Activated naive CD4-positive, alpha-beta T cell treated with anti-CD3 and anti-CD28 coated beads, Interleukin-2, amount 50 U/mL, for 16 hours (primary cell): ENCODE data around the gene MST1R.
"Not testable (repeated sequence)": the region's sequence is repeated elsewhere in the genome, so short reads cannot be mapped to it uniquely, and the experiment has no call there.

Source experiments
- DNase-seq: peaks from one replicate; pipeline ENCODE4 v3.0.0-alpha.2; 2020

The MST1R gene

DNA sequence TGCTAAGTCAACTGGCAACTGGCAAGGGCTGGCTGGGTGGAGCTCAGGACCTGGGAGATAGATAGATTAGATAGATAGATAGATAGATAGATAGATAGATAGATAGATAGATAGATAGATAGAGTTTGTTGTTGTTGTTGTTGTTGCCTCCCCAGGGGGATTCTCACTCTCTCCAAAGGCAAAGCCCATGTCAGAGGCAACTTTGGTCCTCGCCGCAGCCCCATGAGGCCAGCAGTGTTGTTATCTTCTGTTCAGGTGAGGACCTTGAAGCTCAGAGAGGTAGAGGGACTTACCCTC lies 7.4 kb upstream of the MST1R start:
- DNase-seq: no peak

DNA sequence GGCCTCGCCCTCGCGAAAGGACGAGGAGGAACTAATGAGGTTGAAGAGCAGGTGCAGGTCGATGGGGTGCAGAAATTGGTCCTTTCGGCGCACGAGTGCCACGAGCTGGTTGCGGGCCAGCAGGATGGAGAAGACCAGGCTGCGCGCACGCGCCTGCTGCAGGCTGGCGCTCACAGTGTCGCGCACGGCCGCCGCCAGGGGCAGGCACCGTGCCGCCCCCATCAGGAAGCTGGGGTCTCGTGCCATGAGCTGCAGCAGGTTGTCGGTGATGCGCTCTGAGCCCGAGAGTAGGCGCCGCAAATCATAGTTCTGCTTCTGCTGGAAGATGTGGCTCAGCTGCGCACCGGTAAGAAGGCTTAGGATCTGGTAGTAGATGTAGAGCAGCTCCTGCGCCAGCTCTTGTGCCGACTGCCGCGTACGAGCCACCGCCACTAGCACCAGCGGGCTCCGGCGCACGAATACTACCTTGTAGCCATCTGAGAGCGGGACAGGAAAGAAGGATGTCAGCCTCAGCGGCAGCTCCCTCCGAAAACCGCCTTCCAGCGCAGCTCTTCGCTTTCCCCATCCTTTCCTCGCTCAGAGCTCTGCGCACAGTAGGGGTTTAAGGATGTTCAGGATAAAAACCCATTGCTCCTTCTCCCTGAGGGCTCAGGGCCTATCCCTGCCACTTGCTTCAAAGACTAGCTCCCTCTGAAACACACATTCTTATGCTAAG lies 6.9 kb upstream of the MST1R start:
- DNase-seq: no peak

DNA sequence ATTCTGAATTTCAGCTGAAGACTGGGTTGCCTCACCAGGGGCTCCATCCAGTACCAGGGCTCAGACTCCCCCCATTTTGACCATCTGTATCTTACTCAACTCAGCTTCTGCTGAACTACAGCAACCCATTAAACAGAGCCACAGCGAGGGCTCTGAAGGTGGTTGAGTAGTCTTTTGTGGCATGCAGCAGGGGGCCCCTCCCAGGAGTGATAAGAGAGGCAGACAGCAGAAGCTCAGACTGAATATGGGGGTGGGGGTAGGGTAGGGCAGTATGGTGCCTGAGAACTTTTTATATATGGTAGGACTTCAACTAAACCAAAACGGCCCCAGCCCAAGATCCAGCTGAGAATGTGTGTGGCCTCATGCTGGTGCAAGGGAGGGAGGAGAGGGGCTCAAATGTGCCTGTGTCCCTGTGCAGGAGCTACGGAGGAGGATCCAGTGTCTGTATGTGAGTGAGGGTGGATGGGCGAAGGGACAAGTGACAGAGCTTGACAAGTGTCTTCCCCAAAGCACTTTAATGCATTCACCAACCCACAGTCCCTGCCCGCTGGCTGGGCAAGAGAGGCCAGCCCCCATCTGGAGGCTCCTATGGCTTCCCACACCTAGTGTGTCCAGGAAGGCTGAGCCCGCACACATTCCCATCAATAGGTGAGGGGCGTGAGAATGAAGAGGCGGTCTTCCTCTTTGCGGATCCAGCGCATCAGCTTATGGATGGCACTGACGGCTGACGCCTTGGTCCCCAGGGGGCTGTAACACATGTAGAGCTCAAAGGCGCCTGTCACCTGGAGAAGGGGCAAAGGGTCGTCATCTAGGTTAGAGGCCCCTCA lies 4.9 kb upstream of the MST1R start:
- DNase-seq: no peak

DNA sequence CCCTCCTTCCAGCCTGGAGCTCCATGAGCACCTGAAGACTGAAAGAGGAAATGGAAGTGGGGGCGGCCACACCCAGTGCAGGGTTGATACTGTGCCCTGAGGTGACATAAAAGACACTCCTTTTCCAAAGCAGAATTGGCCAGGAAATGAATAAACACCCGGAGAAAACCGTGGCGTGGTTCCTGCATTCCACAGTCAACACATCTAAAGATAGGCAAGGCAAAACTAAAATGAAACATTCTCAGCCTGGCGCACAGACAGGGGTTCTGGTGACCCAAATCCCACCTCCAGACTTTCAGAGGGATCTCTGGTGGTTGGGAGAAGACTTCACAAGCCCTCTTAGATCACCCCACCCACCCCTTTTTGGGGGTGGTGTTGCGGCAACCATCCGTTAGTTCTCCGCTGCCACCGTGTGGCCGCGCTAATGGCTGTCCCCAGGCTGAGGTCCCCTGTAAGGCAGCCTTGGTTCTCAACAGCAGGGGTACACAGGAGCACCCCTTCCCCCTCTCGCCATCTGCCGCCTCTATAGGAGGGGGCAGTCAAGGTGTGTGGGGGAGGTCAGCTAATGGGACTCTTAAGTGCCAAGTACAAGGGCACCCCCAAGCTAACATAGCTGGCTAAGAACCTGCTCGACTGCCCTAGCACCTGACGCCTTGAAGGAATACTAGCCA lies 2.5 kb upstream of the MST1R start:
- peak; percentile 59 for DNase-seq

DNA sequence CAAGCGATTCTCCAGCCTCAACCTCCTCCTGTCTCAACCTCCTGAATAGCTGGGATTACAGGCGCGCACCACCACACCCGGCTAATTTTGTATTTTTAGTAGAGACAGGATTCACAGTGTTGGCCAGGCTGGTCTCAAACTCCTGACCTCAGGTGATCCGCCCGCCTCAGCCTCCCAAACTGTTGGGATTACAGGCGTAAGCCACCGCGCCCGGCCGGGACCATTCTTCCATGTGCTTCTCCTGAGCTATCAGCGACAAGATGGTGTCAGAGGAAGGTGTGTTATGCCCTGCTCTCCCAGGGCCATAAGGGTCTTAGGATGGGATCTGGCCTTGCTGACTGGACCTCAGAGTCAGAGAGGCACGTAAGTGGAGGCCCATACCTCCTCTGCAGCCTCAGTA lies 775 bp upstream of the MST1R start:
- DNase-seq: not testable (repeated sequence)

DNA sequence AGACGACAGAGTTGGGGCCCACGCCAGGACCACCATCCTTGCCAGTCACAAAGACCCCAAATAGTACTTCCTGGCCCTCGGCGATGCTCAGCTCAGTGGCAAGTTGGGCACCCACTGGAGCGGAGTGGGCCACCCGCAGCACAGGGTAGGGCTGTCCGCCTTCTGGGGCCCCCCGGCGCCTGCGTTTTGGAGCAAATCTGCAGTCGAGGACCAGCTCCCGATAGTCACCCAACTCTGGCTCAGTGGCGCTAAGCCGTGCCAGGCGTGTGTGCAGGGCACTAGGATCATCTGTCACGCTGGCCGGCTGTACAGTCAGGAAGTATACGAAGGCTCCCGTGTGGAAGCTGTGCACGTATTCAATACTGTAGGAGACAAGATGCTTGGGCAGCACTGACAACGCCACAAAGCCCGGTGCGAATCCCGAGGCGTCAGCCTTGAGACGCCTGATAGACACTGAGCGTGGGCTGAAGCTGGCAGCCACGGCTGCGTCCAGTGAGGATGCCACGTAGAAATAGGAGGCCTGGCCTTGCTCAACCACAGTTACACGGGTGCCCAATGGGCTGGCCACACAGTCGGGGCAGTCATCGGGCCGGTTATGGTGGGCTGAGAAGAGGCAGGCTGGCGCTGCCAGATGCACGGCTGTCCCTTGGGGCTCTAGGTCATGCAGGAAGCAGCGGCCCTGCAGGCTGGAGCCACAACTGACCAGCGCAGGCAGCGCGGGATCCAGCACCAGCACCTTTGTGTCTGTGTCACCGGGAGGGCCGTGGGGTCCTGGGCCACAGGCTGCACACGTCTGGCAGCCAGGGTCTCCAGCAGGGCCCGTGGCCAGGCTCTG lies 945 bp downstream of the MST1R start:
- DNase-seq: no peak

DNA sequence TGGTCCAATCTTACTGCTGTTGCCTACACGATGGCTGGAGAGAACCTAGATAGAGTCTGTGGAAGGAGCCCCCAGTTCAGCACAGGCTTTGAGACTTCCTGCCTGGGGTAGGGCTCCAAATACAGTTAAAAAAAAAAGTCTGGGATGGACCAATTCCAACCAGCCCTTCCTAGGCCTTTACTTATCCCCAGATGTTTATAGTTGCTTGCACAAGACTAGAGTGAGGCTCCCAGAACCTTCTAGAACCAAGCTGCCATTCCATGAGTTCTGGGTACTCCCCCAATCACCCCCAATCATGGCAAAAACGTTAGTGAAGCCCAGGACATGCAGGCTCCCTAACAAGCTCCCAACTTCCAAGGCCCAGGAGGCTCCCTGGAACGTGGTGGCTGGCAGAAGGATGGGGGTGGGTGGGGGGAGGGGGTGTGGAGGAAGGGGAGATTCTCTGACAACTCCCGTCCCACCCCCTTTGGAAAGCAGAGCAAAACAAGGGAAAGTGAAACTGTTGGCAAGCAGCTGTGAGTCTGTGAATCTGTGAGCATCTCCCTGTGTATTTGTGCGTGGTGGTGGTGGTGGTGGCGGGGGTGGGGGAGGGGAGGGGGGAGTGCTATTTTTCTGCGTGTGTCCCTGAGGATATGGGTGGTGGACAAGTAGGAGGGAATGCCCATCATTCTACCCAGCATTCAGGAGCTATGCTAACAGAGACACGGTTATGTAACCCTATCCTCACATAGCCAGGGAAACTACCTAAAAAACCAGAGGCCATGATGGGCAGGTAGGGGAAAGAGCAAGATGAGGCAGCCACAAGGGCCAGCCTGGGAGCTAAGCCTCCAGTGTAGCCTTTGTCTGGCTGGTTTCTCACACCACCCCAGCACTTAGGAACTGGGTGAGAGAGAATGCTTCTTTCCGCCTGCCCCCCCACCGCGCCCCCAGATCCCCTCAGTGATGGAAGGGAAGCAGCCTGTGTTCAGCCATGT lies 2.0 kb downstream of the MST1R start:
- no peak for DNase-seq

DNA sequence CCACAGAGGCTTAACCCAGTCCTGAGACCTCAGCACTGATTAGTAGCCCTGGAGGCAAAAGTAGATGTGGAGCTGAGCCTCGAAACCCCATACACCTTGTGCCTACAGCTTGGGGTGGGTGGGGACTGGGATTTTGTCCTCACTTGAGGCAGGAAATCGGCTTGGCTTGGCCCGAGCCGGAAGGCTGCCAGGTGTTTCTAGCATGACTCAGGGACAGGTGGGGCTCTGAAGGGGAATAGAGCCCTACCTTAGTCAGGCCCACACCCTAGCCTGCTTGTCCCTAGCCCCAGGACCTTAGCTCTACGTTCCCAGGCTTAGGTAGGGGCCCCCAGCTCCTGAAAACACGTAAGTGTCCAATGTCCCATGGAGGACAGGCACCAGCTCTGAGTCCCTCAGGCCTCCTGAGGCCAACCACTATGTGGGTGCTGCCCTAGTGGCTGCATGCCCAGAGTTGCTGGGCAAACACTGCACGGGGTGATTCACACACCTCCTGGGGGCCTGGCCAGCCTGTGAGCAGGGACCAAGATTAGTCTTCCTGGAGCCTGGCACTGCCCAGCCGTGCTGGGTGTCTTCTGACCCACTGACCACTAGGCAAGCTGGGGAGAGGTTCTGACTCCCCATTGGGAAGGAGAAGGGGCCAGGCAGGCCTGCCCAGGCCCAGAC lies 3.1 kb downstream of the MST1R start:
- DNase-seq: no peak

DNA sequence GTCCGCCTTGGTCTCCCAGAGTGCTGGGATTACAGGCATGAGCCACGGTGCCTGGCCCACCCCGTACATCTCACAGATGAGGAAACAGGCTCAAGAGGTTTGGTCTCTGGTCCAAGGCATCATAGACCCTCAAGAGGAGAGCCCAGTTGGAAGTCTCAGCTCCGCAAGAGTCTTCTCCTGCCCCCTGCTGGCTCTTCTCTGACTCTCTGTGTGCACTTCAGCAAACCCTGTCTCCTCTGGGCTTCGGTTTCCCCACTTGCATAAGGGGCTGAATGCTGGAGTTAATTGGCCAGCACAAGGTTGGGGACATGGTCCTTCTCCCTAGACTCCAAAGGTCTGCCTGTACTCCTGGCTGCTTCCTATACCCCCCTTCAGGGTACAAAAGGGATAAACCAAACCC lies 3.9 kb downstream of the MST1R start:
- no peak for DNase-seq

DNA sequence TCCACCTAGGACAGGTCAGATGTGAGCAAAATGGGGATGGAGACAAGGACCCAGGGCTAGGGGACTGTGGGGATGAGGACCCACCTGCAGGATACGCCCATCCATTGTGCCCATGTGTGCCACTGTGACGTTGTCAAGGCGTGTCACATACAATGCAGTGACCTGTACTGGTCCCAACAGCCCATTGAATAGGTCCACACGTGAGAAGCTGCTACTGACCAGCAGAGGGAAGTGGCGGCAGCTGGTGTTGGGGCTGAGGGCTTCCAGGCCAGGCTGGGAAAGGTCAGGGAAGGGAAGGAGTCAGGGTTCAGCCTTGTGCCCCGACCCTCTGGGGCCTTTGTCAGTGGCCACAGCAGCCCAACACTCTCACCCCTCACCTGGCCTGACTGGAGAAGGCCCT lies 4.7 kb downstream of the MST1R start:
- DNase-seq: no peak

DNA sequence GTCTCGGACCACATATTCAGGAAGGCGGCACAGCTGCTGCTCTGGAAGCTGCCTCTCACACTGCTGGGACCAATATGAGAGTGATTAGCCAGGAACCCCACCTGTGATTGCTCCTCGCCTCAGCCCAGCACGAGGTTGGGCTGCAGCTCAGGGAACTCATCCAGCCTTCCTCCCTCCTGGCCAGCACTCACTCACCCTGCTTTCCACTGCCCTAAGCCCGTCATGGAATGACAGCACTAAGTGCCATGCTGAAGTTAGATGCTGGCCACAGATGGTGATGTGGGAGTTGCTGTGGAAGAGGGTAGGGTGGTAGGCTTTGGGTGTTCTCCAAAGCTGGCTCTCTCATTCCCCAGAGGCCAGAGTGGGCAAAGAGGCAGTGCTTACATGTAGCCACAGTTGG lies 7.3 kb downstream of the MST1R start:
- DNase-seq: no peak

DNA sequence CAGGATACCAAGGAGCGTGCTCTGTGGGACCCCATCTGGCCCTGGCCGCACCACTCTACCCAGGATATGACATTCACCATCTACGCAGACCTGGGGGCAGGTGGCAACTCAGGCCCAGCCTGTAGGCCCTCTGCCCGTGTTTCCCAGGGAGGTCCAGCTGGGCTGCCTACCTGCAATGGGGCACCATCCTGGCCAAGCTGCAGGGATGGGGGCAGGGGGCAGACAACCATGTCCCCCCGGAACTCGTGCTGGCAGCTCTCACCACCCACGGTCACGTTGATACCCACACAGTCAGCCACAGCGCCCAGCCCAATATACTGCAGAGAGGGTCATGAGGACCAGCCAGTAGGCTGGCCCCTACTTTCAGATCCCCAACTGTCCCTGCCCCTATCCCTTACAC lies 7.9 kb downstream of the MST1R start:
- DNase-seq: no peak

DNA sequence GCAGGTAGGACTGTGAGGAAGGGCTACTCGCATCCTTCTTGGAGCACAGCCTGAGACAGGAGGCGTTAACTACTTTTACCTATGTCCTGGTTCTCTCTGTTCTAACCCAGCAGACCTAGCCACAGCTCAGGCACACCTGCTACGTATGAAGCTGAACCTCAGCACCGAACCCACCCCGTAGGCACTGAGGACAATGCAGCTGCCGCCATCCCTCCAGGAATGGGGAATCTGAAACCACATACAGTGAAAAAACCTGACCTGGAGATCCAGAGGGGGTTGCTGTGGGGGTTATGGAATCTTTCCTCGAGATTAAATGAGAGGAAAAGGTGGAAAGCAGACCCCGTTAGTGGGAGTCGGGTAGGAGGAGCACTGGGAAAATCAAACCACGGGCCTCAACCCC lies 14.4 kb downstream of the MST1R start:
- no peak for DNase-seq

DNA sequence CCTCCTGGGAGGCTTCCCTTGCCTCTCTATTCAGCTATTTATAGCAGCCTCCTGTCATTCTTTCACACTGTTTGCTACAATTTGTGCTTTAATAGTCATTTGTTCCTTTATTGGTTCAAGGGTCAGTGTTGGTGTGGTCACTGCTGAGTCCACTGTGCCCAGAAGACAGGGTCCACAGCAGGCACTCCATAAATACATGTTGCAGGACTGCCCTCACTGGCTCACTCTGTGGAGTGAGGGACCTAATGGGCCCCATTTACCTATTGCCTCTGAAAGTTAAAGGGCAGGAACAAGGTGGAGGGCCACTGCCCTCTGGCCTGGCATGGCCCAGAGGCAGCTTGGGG lies 16.8 kb downstream of the MST1R start:
- no peak for DNase-seq

DNA sequence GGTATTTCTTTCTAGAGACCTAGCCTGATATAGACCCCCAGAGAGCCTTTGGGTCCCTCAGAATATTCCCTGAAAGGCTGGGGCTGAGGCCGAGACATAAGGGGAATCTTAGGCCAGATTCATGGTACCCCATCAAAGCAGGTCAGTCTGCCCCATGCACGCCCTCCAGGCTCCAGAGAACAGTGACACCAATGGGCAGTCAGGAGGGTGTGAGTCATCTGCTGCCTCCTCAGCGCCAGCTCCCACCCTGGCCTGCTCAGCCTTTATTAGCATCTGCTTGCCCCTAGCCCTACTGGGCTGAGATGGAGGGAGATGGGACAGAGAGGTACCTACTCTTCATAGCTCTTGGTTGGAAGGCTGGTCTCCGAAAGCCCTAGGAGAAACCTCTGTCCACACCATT lies 19.7 kb downstream of the MST1R start:
- DNase-seq: no peak

DNA sequence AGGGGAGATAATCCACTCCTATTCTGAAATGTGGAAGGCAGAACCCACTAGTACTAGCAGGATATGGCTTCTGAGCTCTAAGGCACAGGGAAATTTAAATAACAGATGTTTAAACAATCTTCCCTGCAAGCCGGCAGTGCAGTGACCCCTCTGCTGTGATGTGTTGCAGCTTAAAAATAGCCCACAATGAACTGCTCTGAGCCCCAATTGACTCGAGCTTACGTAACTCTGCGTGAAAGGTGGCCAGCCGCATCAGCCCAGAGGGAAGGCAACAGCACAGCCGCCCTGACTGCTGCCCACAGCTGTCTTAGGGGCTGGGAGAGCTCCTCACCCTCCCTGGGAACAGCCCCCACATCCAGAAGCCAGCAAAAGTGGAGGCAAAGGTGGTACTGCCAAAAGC lies 21.5 kb downstream of the MST1R start:
- no peak for DNase-seq

DNA sequence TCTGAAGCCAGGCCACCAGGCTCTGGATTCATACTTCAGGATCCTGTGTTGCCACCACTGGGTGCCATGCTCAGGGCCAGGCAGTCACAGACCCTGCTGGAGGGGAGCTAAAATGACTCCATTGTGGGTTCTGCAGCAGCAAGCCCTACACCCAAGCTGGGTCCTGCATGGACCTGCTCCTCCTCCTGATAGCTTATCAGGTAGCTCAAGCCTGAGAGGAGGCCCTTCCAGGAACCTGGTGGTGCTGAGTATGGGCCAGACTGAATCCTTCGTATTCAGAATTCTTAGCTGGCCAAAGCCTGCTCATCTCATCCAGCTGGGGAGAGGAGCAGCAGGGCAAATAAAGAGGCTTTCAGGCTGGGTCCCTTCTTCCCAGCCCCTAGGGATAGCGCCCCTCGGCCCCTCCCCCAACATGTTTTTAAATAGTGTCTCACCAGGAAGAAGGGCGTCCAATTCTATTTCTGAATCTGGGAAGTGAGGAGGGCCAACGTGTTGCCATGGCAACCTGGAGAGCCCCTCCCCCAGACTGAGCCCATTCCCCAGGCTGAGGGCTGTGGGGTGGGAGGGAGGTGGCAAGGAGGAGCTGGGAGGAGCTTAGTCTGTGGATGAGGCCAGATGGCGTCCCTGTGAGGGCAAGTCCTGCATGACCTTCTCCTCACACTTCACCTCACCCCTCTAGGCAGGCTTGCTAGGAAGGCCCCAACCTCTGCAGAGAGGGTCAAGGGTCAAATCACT lies 22.9 kb downstream of the MST1R start:
- DNase-seq: no peak

DNA sequence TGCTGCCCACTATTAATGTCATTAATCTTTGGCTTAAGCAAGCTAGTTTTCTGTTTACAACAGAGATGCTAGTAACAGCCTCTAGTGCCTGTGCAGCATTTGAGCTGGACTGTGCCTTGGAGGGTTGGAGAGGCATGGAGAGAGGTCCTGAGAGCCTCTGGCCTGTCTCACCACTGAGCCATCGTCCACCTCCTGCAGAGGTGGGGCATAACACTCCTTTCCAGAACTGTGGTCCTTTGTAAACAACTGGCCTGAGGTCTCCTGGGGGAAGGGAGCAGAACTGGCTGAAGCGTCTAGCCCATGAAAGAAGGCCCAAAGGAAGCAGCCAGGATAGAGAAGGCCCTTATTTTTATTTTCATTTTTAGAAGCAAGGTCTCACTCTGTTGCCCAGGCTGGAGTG lies 24.0 kb downstream of the MST1R start:
- no peak for DNase-seq

DNA sequence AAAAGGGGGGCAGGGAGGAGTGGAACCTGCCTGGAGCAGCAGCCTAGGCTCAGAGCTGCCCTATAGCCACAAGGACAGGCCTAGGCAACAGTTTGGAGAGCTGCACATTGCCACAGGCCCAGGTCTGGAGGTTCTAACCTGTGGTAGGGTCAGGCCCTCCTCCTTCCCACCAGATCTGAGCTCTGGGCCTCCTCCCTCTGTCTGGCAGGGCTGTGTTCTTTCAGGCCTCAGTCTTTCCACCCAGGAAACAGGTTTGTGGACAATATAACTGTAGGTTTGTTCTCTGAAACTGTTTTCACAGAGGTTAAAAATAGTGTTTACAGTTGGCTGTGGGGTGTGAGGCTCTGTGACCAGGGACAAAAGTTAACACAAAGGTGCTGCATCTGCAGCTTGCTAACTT lies 25.0 kb downstream of the MST1R start:
- no peak for DNase-seq

DNA sequence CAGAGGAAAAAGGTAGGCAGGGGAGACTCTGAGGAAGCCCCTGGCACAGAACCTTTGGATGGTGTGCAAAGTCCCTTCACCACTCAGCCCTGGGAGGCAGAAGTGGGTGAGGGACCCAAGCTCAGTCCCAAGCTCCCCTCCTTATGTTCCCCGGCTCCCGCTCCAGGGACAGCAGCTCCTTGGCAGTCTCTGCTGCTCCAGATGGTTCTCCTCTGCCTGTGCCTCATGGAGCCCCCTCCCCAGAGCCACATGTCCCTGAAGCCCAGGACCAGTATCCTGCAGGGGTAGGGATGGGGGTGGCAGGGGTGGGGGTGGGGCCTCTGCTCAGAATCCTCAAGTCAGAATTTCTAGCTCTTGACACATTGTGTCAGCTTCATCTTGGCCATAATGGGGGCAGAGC lies 26.0 kb downstream of the MST1R start:
- DNase-seq: no peak

DNA sequence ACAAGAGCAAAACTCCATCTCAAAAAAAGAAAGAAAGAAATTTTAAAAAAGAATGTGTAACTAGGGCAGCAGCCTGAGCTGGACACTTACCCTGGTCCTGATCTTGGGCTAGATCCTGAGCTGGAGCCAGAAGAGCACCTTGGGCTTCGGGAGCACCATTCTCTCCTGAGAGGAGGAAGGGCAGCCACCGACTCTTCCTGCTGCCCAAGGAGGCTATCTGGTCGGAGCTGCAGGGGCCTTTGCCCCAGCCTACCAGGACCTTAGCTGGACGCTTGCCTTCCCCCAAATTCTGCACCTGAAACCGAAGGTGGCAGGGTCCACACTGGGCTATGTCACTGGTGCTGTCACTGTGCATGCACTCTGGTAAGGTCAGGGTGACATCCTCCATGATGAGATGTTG lies 27.1 kb downstream of the MST1R start:
- no peak for DNase-seq
